ENCODE measurements around the gene KLRG1.

DNA sequence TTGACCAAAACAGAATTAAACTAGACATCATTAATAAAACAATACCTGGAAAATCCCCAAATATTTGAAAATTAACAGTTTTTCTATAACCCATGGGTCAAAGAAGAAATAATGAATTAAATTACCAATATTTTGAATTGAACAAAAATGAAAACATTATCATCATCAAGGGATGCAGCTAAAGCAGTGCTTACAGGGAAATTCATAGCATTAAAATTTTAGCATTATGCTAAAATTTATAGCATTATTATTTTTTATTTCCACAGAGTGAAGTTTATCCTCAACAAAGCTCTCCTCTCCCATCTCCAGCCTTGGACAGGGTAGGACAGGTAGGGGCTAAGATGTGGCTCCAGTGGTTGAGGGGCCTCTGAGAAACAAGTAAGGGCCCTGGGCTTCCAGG, 20.6 kb upstream of the KLRG1 start:
- TF ChIP-seq, protein P1, sequence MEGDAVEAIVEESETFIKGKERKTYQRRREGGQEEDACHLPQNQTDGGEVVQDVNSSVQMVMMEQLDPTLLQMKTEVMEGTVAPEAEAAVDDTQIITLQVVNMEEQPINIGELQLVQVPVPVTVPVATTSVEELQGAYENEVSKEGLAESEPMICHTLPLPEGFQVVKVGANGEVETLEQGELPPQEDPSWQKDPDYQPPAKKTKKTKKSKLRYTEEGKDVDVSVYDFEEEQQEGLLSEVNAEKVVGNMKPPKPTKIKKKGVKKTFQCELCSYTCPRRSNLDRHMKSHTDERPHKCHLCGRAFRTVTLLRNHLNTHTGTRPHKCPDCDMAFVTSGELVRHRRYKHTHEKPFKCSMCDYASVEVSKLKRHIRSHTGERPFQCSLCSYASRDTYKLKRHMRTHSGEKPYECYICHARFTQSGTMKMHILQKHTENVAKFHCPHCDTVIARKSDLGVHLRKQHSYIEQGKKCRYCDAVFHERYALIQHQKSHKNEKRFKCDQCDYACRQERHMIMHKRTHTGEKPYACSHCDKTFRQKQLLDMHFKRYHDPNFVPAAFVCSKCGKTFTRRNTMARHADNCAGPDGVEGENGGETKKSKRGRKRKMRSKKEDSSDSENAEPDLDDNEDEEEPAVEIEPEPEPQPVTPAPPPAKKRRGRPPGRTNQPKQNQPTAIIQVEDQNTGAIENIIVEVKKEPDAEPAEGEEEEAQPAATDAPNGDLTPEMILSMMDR (IDR thresholded peaks at IDR 0.05; ENCODE audit: low read depth, low read length, missing input control) = no peak
- TF ChIP-seq, protein P2, sequence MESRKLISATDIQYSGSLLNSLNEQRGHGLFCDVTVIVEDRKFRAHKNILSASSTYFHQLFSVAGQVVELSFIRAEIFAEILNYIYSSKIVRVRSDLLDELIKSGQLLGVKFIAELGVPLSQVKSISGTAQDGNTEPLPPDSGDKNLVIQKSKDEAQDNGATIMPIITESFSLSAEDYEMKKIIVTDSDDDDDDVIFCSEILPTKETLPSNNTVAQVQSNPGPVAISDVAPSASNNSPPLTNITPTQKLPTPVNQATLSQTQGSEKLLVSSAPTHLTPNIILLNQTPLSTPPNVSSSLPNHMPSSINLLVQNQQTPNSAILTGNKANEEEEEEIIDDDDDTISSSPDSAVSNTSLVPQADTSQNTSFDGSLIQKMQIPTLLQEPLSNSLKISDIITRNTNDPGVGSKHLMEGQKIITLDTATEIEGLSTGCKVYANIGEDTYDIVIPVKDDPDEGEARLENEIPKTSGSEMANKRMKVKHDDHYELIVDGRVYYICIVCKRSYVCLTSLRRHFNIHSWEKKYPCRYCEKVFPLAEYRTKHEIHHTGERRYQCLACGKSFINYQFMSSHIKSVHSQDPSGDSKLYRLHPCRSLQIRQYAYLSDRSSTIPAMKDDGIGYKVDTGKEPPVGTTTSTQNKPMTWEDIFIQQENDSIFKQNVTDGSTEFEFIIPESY (IDR thresholded peaks at IDR 0.05) = no peak

Measured in liver (tissue), 2 donors.